Liver (tissue), 9 donors: Measurements from ENCODE around the gene TREM2. TPM values are rescaled to one million over a fixed set of nuclear protein-coding genes. Genes with fewer than 3 reads are reported as not detected.

Source experiments
- DNase-seq: peaks from one replicate; pipeline ENCODE4 v3.0.0-alpha.2; 2017; ENCODE audit warnings: low spot score
- H3K27ac ChIP-seq, 2 donors: one replicate each; pipeline ENCODE4 v1.7.0; 2013; ENCODE audit warnings: inconsistent platforms in 2 of 2, low read length in 2 of 2, control low read depth in 1 of 2, low read depth in 1 of 2, mild to moderate bottlenecking in 1 of 2
- H3K27me3 ChIP-seq, 4 donors: one replicate each; pipeline versions ENCODE4 v1.6.1 to v1.7.0; 2013; ENCODE audit warnings: low read length in 3 of 4, inconsistent platforms in 1 of 4, mild to moderate bottlenecking in 1 of 4, moderate library complexity in 1 of 4; ENCODE audit not compliant: control insufficient read depth in 4 of 4, insufficient read depth in 4 of 4
- H3K36me3 ChIP-seq, 4 donors: one replicate each; pipeline versions ENCODE4 v1.6.1 to v1.7.0; 2013; ENCODE audit warnings: low read length in 3 of 4, mild to moderate bottlenecking in 3 of 4, low read depth in 1 of 4, moderate library complexity in 1 of 4; ENCODE audit not compliant: control insufficient read depth in 4 of 4, insufficient read depth in 3 of 4
- H3K4me1 ChIP-seq, 4 donors: one replicate each; pipeline versions ENCODE4 v1.6.1 to v1.7.0; 2013; ENCODE audit warnings: low read length in 3 of 4, mild to moderate bottlenecking in 3 of 4, moderate library complexity in 1 of 4; ENCODE audit not compliant: control insufficient read depth in 4 of 4, insufficient read depth in 4 of 4
- H3K4me3 ChIP-seq, 3 donors: one replicate each; pipeline versions ENCODE4 v1.6.1 to v1.7.0; 2013; ENCODE audit warnings: low read length in 3 of 3, control low read depth in 1 of 3, low read depth in 1 of 3, mild to moderate bottlenecking in 1 of 3
- H3K9ac ChIP-seq, 2 donors: one replicate each; pipeline ENCODE4 v1.7.0; 2013; ENCODE audit warnings: low read length in 2 of 2, mild to moderate bottlenecking in 2 of 2, moderate library complexity in 2 of 2, control low read depth in 1 of 2, low read depth in 1 of 2
- H3K9me3 ChIP-seq, 4 donors: one replicate each; pipeline versions ENCODE4 v1.6.1 to v1.7.0; 2013; ENCODE audit warnings: low read length in 3 of 4; ENCODE audit not compliant: control insufficient read depth in 4 of 4
- EGR1 ChIP-seq, 2 donors: IDR thresholded peaks; 2 replicates each; pipeline ENCODE4 v1.6.1; 2016 to 2018; ENCODE audit warnings: antibody characterized with exemption in 2 of 2, low read depth in 2 of 2
- FOXA1 ChIP-seq: IDR thresholded peaks from 2 replicates; pipeline ENCODE4 v1.6.1; 2016; ENCODE audit warnings: antibody characterized with exemption
- GABPA ChIP-seq, 2 donors: IDR thresholded peaks in 1 of 2; conservative IDR thresholded peaks in 1 of 2; 2 replicates each; pipeline ENCODE4 v1.6.1; 2016; ENCODE audit warnings: antibody characterized with exemption in 2 of 2, mild to moderate bottlenecking in 1 of 2, moderate library complexity in 1 of 2
- JUND ChIP-seq, 2 donors: IDR thresholded peaks; 2 replicates each; pipeline ENCODE4 v1.6.1; 2016; ENCODE audit warnings: antibody characterized with exemption in 2 of 2
- RAD21 ChIP-seq, 2 donors: IDR thresholded peaks; 2 replicates each; pipeline ENCODE4 v1.6.1; 2016; ENCODE audit warnings: antibody characterized with exemption in 2 of 2, mild to moderate bottlenecking in 2 of 2
- SP1 ChIP-seq: IDR thresholded peaks from 2 replicates; pipeline ENCODE4 v1.6.1; 2018; ENCODE audit warnings: antibody characterized with exemption, mild to moderate bottlenecking
- TAF1 ChIP-seq: conservative IDR thresholded peaks from 2 replicates; pipeline ENCODE4 v1.6.1; 2016; ENCODE audit warnings: antibody characterized with exemption, mild to moderate bottlenecking
- YY1 ChIP-seq: IDR thresholded peaks from 2 replicates; pipeline ENCODE4 v1.6.1; 2016; ENCODE audit warnings: antibody characterized with exemption, mild to moderate bottlenecking
- WGBS: extraction: QIAGEN DNeasy Blood & Tissue Kit; methylation state at CpG from one replicate; pipeline ENCODE4 v1.1.7; 2013; 5-methylcytosine and 5-hydroxymethylcytosine counted together
- polyA plus RNA-seq, 2 donors: library from polyadenylated mRNA; stranded (reverse) in 1 of 2; unstranded in 1 of 2; fragments of 200-250 nt in 1 of 2; fragments of >200 nt in 1 of 2; fragmentation: Nextera tagmentation in 1 of 2; extraction: Ambion mirVana in 1 of 2; gene quantifications; one replicate each; pipeline versions ENCODE4 v1.2.1 to v1.2.3, GENCODE V29; 2013 to 2015
- total RNA-seq, 2 donors: library from RNA; depleted of rRNA; stranded (reverse); fragments of >200 nt; gene quantifications; one replicate each; pipeline ENCODE4 v1.2.3, GENCODE V29; 2014
- TF ChIP-seq, protein P1 (sequence below): IDR thresholded peaks from 2 replicates; pipeline ENCODE4 v1.6.1; 2016; ENCODE audit warnings: antibody characterized with exemption
- TF ChIP-seq, protein P2 (sequence below): fragments of 150-350 bp; IDR thresholded peaks from 2 replicates; pipeline ENCODE4 v1.5.1; 2017; ENCODE audit warnings: improper control_type of control experiment, low read depth, low read length; ENCODE audit not compliant: missing input control
- TF ChIP-seq, protein P3 (sequence below): IDR thresholded peaks from 2 replicates; pipeline ENCODE4 v1.6.1; 2016; ENCODE audit warnings: antibody characterized with exemption
- TF ChIP-seq, protein P4 (sequence below): IDR thresholded peaks from 2 replicates; pipeline ENCODE4 v1.6.1; 2016; ENCODE audit warnings: antibody characterized with exemption, mild to moderate bottlenecking
- TF ChIP-seq, protein P5 (sequence below): IDR thresholded peaks from 2 replicates; pipeline ENCODE4 v1.6.1; 2016; ENCODE audit warnings: antibody characterized with exemption
- donor health status: healthy.
- donor health status: healthy.
- donor health status: healthy.
- donor health status: healthy.
- donor health status: healthy.

The TREM2 gene
- total and polyA plus RNA-seq, 4 donors = 0.18 to 0.90 TPM; not detected in 2

DNA sequence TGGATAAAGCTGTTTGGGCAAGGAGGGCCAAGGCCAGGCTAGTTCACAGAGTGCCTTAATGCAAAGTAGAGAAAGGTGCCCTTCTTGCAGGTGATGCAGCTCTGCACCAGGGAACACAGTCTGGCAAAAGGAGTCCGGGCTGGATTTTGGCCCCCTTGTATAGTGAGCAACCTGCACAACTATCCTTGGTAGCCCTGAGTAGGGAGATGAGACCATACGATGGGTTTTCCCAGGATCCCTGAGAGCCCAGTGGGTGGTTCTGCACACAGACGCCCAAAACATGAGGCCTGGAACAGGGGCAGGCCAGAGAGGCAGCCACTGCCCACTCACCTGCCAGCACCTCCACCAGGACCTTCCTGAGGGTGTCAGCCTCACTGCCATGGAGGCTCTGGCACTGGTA is 2.0 kb downstream of the TREM2 start (continued):
- TF ChIP-seq, protein P1, sequence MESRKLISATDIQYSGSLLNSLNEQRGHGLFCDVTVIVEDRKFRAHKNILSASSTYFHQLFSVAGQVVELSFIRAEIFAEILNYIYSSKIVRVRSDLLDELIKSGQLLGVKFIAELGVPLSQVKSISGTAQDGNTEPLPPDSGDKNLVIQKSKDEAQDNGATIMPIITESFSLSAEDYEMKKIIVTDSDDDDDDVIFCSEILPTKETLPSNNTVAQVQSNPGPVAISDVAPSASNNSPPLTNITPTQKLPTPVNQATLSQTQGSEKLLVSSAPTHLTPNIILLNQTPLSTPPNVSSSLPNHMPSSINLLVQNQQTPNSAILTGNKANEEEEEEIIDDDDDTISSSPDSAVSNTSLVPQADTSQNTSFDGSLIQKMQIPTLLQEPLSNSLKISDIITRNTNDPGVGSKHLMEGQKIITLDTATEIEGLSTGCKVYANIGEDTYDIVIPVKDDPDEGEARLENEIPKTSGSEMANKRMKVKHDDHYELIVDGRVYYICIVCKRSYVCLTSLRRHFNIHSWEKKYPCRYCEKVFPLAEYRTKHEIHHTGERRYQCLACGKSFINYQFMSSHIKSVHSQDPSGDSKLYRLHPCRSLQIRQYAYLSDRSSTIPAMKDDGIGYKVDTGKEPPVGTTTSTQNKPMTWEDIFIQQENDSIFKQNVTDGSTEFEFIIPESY = no peak
- TF ChIP-seq RAD21 (IDR thresholded peaks at IDR 0.05) = no peak
- TF ChIP-seq, protein P2, sequence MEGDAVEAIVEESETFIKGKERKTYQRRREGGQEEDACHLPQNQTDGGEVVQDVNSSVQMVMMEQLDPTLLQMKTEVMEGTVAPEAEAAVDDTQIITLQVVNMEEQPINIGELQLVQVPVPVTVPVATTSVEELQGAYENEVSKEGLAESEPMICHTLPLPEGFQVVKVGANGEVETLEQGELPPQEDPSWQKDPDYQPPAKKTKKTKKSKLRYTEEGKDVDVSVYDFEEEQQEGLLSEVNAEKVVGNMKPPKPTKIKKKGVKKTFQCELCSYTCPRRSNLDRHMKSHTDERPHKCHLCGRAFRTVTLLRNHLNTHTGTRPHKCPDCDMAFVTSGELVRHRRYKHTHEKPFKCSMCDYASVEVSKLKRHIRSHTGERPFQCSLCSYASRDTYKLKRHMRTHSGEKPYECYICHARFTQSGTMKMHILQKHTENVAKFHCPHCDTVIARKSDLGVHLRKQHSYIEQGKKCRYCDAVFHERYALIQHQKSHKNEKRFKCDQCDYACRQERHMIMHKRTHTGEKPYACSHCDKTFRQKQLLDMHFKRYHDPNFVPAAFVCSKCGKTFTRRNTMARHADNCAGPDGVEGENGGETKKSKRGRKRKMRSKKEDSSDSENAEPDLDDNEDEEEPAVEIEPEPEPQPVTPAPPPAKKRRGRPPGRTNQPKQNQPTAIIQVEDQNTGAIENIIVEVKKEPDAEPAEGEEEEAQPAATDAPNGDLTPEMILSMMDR = no peak

DNA sequence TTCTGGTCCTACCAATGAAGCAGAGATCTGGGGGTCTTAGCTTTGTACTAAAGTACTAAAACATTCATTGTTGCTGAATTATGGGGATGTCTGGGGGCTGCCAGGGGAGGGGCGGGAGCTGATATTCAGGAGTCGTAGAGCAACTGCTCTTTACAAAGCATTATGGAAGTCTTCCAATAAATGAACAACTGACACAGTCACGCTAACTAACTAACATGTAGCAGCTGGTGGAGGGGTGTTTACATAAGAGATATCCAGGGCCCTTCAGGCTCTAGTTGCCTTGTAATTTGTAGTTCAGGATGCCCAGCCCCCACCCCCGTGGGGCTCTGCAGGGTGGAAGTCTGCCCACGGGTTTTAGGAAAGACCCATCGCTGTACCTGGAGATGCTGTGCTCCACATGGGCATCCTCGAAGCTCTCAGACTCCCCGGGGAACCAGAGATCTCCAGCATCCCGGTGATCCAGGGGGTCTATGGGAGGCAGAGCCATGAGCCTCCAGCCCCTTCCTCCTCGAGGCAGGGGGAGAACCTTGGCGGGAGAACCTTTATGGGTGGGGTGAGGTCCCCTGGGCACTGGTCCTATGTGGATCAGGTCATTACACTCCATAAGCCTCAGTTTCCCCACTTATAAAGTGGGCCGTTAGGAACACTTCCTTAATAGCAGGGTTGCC is 3.4 kb downstream of the TREM2 start:
- TF ChIP-seq RAD21 (IDR thresholded peaks at IDR 0.05) (no peak), EGR1 (IDR thresholded peaks at IDR 0.05; ENCODE audit: low read depth in 2 of 2) (no peak), FOXA1 (no peak), GABPA (IDR thresholded peaks at IDR 0.05 in 1 of 2, conservative IDR thresholded peaks at IDR 0.05 in 1 of 2) (no peak), TAF1 (no peak), SP1 (no peak), YY1 (no peak), JUND (IDR thresholded peaks at IDR 0.05) (no peak)
- TF ChIP-seq, protein P3, sequence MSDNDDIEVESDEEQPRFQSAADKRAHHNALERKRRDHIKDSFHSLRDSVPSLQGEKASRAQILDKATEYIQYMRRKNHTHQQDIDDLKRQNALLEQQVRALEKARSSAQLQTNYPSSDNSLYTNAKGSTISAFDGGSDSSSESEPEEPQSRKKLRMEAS = no peak
- TF ChIP-seq, protein P4, sequence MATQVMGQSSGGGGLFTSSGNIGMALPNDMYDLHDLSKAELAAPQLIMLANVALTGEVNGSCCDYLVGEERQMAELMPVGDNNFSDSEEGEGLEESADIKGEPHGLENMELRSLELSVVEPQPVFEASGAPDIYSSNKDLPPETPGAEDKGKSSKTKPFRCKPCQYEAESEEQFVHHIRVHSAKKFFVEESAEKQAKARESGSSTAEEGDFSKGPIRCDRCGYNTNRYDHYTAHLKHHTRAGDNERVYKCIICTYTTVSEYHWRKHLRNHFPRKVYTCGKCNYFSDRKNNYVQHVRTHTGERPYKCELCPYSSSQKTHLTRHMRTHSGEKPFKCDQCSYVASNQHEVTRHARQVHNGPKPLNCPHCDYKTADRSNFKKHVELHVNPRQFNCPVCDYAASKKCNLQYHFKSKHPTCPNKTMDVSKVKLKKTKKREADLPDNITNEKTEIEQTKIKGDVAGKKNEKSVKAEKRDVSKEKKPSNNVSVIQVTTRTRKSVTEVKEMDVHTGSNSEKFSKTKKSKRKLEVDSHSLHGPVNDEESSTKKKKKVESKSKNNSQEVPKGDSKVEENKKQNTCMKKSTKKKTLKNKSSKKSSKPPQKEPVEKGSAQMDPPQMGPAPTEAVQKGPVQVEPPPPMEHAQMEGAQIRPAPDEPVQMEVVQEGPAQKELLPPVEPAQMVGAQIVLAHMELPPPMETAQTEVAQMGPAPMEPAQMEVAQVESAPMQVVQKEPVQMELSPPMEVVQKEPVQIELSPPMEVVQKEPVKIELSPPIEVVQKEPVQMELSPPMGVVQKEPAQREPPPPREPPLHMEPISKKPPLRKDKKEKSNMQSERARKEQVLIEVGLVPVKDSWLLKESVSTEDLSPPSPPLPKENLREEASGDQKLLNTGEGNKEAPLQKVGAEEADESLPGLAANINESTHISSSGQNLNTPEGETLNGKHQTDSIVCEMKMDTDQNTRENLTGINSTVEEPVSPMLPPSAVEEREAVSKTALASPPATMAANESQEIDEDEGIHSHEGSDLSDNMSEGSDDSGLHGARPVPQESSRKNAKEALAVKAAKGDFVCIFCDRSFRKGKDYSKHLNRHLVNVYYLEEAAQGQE = no peak
- TF ChIP-seq, protein P5, sequence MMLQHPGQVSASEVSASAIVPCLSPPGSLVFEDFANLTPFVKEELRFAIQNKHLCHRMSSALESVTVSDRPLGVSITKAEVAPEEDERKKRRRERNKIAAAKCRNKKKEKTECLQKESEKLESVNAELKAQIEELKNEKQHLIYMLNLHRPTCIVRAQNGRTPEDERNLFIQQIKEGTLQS = no peak
- Histone ChIP-seq H3K4me1 (no peaks in the 10 kb centered on the region), H3K36me3 (no peaks in the 10 kb centered on the region), H3K4me3 (no peak overlapping the region), H3K27ac (no peak overlapping the region), H3K27me3 (no peaks in the 10 kb centered on the region), H3K9me3 (no peaks in the 10 kb centered on the region), H3K9ac (no peak overlapping the region)
- WGBS = 78% methylated on average over 12 of the region's 12 CpGs
- no peak for DNase-seq
